ENCODE measurements around the gene MRPL12. TPM values are rescaled to one million over a fixed set of nuclear protein-coding genes. Genes with fewer than 3 reads are reported as not detected.
"Not testable (repeated sequence)": the region's sequence is repeated elsewhere in the genome, so short reads cannot be mapped to it uniquely, and the experiment has no call there.

Gene MRPL12
- polyA plus RNA-seq, 3 donors = 81.3 to 134 (median 118) TPM

DNA sequence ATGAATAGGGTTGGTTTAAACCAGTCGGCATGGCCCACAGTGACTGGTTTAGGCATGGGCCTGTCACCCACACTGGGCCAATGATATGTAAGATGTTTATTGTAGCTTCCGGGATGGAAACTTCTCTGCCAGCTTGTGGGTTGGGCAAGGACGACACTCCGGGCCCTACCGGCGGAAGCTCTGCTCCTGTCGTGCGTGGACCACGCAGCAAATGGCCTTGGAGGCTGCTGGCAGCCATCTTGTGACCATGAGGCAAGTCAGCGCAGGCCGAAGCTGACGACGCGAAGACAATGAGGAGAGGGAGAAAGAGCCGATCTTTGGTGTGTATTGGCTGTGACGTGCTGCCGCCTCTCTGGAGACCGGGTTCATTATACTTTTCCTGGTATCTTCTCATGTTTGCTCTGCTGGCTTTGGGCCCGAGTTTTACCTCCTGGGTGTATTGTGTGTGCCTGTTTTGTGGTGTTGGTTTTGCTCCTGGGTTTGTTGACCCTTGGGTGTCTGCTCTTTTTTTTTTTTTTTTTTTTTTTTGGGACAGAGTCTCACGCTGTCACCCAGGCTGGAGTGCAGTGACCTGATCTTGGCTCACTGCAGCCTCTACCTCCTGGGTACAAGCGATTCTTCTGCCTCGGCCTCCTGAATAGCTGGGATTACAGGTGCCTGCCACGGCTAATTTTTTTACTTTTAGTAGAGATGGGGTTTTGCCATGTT, 24.3 kb downstream of the MRPL12 start:
- H3K27ac ChIP-seq (ENCODE audit: low read depth, low read length) = no peak overlapping the region
- 65 to 93% (median 84%) methylated on average over 22 to 23 of the region's 23 CpGs for WGBS, 3 donors

DNA sequence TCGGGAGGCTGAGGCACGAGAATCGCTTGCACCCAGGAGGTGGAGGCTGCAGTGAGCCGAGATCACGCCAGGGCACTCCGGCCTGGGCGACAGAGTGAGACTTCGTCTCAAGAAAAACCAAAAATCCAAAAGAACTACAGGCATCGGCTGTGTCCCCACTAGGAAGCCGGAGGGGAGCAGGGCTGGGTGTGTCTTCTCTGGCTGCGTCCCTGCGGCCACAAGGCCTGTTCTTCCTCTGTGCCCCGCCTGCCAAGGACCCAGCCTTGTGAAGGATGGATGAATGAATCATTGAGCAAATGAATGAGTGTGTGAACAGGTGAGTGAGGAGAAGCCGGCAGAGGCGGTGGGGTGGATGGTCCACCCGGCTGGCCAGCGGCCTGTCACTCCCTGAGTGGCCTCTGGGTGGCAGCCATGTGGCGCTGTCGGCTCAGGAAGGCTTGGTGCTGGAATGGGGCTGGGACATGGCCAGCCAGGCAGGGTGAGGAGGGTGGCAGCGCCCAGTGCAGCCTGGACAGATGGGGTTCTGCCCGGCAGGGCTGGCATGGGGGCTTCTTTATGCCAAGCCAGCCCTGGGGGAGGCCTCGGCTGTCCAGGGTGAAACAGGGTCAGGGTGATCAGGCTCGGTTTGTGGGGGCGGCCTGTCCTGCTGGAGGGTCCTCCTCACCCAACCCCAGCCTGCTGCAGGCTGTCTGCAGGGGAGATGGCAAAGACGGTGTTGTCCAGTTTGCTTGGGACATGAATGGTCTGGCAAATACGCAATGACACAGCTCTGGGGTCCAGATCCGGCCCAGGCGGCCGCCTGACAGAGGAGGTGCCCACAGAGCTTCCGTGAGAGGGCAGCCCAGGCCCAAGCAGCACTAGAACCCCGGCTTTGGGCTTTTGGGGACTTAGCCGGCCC, 30.6 kb downstream of the MRPL12 start:
- WGBS, 3 donors = 43 to 46% (median 44%) methylated on average over 32 of the region's 32 CpGs
- no peak overlapping the region for H3K27ac ChIP-seq (ENCODE audit: low read depth, low read length)

DNA sequence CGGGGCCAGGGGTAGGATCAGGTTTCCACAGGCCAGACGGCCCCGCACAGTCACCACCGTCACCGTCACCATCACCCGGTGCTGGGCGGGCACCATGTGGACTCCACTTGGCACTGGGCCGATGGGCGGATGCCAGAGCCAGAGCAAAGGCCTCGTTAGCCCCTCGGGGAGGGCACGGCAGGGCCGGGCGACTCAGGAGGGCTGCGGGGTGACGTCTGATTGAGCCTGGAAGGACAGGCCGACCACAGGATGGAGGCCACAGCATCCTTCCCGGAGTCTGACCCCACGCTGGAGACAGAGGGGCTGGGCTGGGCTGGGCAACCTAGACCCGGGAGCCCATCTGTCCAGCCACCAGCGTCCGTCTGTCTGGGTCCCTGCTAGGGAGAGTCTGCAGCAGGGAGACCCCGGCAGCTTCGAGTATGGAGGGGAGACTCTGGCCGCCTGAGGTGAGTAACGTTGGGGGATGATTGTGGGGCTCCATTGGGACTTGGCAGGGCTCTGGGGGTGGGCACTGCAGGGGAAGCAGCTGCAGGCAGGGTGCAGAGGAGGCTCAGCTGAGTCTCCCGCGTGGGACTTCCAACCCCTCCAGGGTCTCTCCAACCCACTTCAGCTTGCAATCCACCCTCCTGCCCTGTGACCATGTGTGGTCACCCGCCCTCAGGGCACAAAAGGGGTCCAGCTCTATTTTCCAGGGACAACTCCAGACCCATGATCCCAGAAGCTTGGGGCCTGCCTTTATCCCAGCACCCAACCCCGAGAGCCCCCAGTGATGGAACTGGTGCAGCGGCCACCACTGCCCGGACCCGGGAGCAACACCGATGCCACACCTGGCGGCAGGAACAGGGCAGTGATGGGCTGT, 31.5 kb downstream of the MRPL12 start:
- no peak overlapping the region for H3K27ac ChIP-seq (ENCODE audit: low read depth, low read length)
- 72 to 77% (median 73%) methylated on average over 31 to 35 of the region's 35 CpGs for WGBS, 3 donors

DNA sequence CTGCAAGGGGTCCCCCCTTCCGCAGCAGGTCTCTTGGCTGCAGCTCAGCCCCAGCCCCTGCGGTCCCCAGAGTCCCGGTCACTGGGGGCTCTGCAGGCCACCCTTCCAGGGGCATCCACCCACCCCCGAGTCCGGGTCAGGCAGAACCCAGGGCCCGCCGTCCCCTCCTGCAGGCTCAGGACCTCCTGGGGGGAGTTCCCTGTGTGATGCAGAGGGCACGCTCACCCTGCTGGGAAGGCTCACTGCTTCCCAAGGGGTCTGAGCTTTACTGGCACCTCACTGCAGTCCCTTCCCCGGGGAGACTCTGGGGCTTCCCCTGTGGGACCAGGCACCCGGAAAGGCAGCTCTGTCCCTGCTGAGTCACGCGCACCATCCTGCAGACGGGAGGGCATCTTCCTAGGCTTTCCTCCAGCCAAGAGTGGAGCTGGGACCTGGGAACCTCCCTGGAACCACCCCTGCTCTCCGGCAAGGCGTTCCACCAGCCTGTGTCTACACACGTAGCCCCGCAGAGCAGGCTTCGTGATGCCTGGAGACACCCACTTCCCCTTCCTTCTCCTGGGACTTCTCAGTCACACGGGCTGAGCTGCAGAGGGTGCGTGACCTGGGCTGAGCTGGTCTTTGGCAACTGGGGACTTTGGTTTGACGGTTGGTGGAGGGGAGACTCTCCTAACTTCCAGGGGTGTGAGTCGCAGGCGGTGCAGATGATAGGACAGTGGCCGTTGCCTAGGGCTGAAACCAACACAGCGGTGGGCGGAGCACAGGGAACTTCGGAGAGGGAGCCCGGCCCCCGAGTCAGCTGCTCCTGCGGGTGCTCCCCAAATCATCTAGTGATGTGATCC, 32.3 kb downstream of the MRPL12 start:
- H3K27ac ChIP-seq (ENCODE audit: low read depth, low read length) = no peak overlapping the region

DNA sequence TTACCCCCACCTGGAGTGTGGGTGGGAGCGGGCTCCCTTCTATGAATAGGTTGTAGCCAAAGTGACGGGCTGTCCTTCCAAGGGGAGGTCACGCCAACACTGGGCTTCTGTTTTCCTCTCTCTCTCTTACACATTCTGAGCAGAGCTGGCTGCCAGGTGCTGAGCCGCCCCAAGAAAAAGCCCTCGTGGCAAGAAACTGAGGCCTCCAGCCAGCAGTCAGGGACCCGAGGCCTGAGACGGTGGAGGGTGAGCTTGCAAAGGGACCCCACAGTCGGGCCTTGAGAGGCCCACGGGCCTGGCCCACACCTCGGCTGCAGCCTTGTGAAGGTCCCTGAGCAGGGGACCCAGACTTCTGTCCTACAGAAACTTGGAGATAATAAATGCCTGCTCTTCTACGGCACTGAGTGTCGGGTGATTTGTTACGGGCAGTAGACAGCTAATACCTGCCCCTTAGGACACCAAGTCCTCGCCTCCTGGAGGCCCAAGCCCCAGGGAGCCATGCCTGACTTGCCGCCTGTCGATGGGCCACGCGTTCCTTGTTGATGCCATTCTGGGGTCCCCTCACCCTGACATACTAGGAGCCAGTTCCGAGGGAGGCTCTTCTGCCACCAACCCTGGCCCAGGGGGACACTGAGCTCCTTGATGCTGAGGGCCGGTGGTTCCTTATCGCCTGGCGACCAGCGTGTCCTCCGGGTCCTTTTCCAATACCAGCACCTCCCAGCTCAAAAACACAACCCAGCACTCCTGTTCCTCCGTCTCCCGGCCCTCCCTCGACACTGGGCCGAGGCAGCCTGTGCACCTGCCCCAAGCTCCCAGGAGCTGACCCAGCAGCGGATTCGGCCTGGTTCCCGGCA, 35.0 kb downstream of the MRPL12 start:
- H3K27ac ChIP-seq (ENCODE audit: low read depth, low read length) = no peak overlapping the region
- 84 to 91% (median 91%) methylated on average over 30 to 31 of the region's 31 CpGs for WGBS, 3 donors

More for the DNA sequence above, 32.3 kb downstream of the MRPL12 start:
- WGBS, 3 donors = 28 to 32% (median 31%) methylated on average over 30 of the region's 30 CpGs

DNA sequence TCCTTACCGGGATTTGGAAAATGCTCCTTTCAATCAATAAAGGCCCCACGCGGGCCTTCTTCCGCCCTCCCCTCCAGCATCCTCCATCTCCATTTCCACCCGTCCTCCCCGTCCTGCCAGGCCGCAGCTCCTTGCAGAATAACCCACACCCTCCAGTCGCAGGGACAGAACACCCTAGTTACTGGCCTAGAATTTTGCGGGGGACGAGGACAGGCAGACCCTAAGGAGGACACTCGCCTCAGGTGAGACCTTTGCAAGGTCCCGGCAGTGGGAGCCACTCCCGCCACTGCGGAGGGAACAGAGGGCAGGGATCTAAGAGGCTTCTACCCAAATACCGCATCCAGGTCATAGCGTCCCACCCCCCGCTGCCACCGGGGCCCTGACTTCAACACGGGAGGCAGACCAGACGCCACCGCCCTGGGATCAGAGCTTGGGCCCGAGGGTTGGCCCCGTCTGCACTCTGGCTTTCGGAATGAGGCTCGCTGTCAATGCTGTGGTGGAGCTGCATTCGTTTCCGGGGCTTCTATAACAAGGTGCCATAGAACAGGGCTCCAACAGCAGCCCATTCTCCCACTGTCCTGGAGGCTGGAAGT, 35.7 kb downstream of the MRPL12 start:
- 86 to 87% (median 86%) methylated on average over 27 of the region's 27 CpGs for WGBS, 3 donors
- H3K27ac ChIP-seq (ENCODE audit: low read depth, low read length) = no peak overlapping the region

DNA sequence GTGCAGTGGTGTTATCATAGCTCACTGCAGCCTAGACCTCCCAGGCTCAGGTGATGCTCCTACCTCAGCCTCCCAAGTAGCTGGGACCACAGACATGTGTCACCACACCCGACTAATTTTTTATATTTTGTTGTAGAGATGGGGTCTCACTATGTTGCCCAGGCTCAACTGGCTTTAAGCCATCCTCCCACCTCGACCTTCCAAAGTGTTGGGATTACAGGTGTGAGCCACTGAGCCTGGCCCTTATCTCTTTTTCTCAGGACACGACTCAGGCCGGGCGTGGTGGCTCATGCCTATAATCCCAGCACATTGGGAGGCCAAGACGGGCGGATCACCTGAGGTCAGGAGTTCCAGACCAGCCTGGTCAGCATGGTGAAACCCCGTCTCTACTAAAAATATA, 36.4 kb downstream of the MRPL12 start:
- 88 to 93% (median 92%) methylated on average over 8 of the region's 8 CpGs for WGBS, 3 donors
- H3K27ac ChIP-seq (ENCODE audit: low read depth, low read length) = not testable (repeated sequence)

DNA sequence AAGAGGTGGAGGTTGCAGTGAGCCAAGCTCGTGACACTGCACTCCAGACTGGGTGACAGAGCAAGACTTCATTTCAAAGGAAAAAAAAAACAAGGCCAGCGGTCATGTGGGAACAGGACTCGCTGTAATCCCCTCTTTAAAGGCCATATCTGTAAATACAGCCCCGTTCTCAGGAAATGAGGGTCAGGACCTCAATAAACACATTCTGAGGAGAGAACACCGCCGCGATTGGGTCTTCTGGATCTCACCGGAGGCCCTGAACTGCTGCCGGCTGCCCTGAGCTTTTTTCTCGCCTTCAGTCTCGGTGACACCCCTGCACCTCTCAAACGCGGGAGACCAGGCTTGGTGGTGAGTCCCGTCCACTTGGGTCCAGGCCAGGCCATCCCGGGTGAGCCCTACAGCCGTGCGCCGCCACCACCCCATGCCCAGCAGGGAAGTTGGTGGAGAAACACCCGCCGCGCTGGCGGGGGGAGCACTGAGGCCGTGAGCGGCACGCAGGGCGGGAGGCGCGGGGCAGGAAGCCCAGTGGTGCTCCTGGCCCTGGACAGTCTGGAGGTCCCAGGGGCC, 37.3 kb downstream of the MRPL12 start:
- WGBS, 3 donors = 21 to 56% (median 25%) methylated on average over 21 to 28 of the region's 28 CpGs
- no peak overlapping the region for H3K27ac ChIP-seq (ENCODE audit: low read depth, low read length)

DNA sequence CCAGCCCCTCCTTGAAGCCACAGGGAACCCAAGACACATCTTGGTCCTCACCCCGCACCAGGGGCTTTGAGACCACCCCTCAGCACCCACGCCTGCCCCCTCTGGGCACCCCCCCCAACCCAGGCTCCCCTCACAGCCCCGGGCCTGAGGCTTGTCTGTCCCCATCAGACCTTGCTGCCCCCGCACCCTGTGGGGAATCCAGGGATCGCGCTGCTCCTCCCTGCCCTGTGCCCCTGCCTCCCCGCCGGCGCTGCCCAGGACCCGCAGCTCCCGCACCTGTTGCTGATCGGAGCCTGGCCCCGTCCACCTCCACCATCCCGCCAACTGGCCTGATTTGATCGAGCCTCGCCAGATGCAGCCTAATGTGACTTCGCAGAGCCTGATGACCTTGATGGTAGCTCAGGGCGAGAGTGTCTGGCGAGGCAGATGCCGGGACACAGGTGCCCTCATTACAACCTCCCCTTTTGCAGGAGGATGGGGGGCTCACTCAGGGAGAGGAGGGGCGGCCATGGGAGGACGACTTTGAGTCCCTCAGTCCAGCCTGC, 38.0 kb downstream of the MRPL12 start:
- no peak overlapping the region for H3K27ac ChIP-seq (ENCODE audit: low read depth, low read length)
- WGBS, 3 donors = 20 to 39% (median 25%) methylated on average over 19 to 22 of the region's 22 CpGs

DNA sequence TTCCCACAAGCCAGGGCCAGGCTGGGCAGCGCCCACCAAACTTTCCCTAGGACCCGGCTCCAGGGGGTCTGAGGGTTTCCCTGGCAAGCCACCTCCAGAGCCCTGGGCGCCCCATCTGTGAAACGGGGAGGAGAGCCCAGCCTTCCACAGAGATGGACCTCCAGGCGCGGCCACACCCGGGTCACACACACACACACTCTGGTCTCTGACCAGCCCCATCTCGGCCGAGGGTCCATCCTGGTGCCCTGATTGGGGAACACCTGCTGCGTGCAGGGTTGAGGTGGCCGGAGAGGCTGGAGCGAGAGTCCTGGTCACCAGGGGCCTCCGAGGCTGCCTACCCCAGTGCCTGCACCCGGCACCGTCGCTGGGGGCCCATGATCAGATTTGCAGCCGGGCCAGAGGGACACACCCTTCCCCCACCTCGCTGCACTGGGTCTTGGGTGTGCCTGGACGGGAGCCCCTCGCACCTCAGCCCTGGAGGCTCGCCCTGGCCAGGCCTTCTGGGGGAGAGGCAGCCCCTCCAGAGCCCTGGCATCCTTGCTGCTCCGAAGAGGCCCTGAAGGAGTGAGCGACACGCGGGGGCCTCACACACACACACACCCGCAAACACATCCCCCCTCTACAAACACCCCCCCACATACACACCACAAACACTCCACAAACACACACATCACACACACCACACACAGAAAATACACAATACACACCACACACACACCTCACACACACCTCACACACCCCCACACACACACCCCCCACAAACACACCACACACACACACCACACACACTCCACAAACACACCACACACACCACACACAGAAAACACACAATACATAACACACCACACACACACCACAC, 38.7 kb downstream of the MRPL12 start:
- 50% methylated on average over 24 to 26 of the region's 26 CpGs for WGBS, 3 donors
- no peak overlapping the region for H3K27ac ChIP-seq (ENCODE audit: low read depth, low read length)

Other genes with a start within 250 kb of the MRPL12 start
- gene ACTG1, start 190.6 kb upstream of the MRPL12 start, polyA plus RNA-seq = 1,000 to 10,000 TPM; 1,930 to 3,527 (median 2,831) TPM
- 1 to 10 TPM in 2 of 3 donors, under 1 TPM in 1; 0.21 to 4.9 (median 1.0) TPM for gene FSCN2, start 175.0 kb upstream of the MRPL12 start, polyA plus RNA-seq
- 10 to 100 TPM; 10.1 to 25.9 (median 22.4) TPM for gene FAAP100, start 151.0 kb upstream of the MRPL12 start, polyA plus RNA-seq
- gene NPLOC4, start 66.3 kb upstream of the MRPL12 start, polyA plus RNA-seq = 10 to 100 TPM; 21.9 to 53.4 (median 30.8) TPM
- 1 to 10 TPM in 1 of 3 donors, under 1 TPM in 2; 0.79 to 1.3 (median 0.86) TPM for gene TSPAN10, start 66.2 kb upstream of the MRPL12 start, polyA plus RNA-seq
- gene PDE6G, start 46.8 kb upstream of the MRPL12 start, polyA plus RNA-seq = 1 to 10 TPM in 1 of 3 donors, under 1 TPM in 2; 0.20 to 1.0 (median 0.45) TPM
- gene OXLD1, start 36.8 kb upstream of the MRPL12 start, polyA plus RNA-seq = 10 to 100 TPM; 33.5 to 51.2 (median 40.5) TPM
- gene CCDC137, start 36.6 kb upstream of the MRPL12 start, polyA plus RNA-seq = 10 to 100 TPM in 2 of 3 donors, 1 to 10 TPM in 1; 8.9 to 18.6 (median 11.3) TPM
- 10 to 100 TPM; 26.8 to 44.4 (median 41.1) TPM for gene ARL16, start 19.6 kb upstream of the MRPL12 start, polyA plus RNA-seq
- 100 to 1,000 TPM in 1 of 3 donors, 10 to 100 TPM in 2; 57.6 to 118 (median 91.6) TPM for gene HGS, start 19.4 kb upstream of the MRPL12 start, polyA plus RNA-seq
- gene SLC25A10, start 8.9 kb downstream of the MRPL12 start, polyA plus RNA-seq = 10 to 100 TPM; 18.7 to 61.4 (median 43.2) TPM
- gene GCGR, start 100.8 kb downstream of the MRPL12 start, polyA plus RNA-seq = 1 to 10 TPM in 1 of 3 donors, under 1 TPM in 1, not detected in 1; 0.12 to 1.4 TPM
- gene MCRIP1, start 129.9 kb downstream of the MRPL12 start, polyA plus RNA-seq = 100 to 1,000 TPM in 2 of 3 donors, 10 to 100 TPM in 1; 92.8 to 190 (median 116) TPM
- under 1 TPM in 2 of 3 donors, not detected in 1; 0.15 to 0.58 TPM for gene PPP1R27, start 131.7 kb downstream of the MRPL12 start, polyA plus RNA-seq
- gene P4HB, start 157.2 kb downstream of the MRPL12 start, polyA plus RNA-seq = 1,000 to 10,000 TPM in 1 of 3 donors, 100 to 1,000 TPM in 2; 377 to 2,064 (median 453) TPM
- 100 to 1,000 TPM; 133 to 351 (median 249) TPM for gene ARHGDIA, start 168.0 kb downstream of the MRPL12 start, polyA plus RNA-seq
- gene ALYREF, start 188.2 kb downstream of the MRPL12 start, polyA plus RNA-seq = 10 to 100 TPM; 20.0 to 46.4 (median 37.9) TPM
- 100 to 1,000 TPM; 160 to 319 (median 193) TPM for gene ANAPC11, start 188.4 kb downstream of the MRPL12 start, polyA plus RNA-seq
- gene NPB, start 198.9 kb downstream of the MRPL12 start, polyA plus RNA-seq = under 1 TPM in 2 of 3 donors, not detected in 1; 0.23 to 0.77 TPM
- 10 to 100 TPM; 30.4 to 76.4 (median 54.3) TPM for gene PCYT2, start 208.0 kb downstream of the MRPL12 start, polyA plus RNA-seq
- 10 to 100 TPM; 12.6 to 19.6 (median 19.0) TPM for gene SIRT7, start 214.8 kb downstream of the MRPL12 start, polyA plus RNA-seq
- gene MAFG, start 224.4 kb downstream of the MRPL12 start, polyA plus RNA-seq = 10 to 100 TPM in 2 of 3 donors, 1 to 10 TPM in 1; 5.2 to 13.9 (median 13.8) TPM
- gene PYCR1, start 233.9 kb downstream of the MRPL12 start, polyA plus RNA-seq = 10 to 100 TPM in 2 of 3 donors, 1 to 10 TPM in 1; 9.2 to 63.5 (median 34.9) TPM
- gene MYADML2, start 243.9 kb downstream of the MRPL12 start, polyA plus RNA-seq = not detected

All from adipose tissue (tissue), 3 donors.